Measurements from ENCODE around the gene C14orf39. TPM values are rescaled to one million over a fixed set of nuclear protein-coding genes. Genes with fewer than 3 reads are reported as not detected.
"Not testable (repeated sequence)": the region's sequence is repeated elsewhere in the genome, so short reads cannot be mapped to it uniquely, and the experiment has no call there.

Gene C14orf39
- total RNA-seq, 1 donor from 2014 or later: 7.9 TPM

DNA sequence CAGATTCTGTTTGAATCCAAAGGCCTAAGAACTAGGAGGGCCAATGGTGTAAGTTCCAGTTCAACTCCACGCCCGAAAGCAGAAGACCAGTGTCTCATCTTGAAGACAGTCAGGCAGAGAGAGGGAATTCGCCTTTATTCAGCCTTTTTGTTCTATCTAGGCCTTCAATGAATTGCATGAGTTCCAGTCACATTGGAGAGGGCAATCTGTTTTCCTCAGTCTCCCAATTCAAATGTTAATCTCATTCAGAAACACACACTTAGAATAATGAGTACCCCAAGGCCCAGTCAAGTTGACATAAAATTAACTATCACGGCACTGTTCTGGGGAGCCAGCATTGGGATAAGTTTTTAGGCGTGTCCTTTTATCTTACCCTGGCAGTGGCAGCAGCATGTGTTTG is 65.8 kb downstream of the C14orf39 start:
- intact Hi-C loops (cut with DNase I): no loop called here
- Histone ChIP-seq H3K27me3 (no peaks in the 10 kb centered on the region), H3K36me3 (no peaks in the 10 kb centered on the region), H3K27ac (no peak overlapping the region), H3K4me3 (no peak overlapping the region), H3K9me3 (no peaks in the 10 kb centered on the region), H3K4me1 (no peaks in the 10 kb centered on the region)
- TF ChIP-seq, protein P1, sequence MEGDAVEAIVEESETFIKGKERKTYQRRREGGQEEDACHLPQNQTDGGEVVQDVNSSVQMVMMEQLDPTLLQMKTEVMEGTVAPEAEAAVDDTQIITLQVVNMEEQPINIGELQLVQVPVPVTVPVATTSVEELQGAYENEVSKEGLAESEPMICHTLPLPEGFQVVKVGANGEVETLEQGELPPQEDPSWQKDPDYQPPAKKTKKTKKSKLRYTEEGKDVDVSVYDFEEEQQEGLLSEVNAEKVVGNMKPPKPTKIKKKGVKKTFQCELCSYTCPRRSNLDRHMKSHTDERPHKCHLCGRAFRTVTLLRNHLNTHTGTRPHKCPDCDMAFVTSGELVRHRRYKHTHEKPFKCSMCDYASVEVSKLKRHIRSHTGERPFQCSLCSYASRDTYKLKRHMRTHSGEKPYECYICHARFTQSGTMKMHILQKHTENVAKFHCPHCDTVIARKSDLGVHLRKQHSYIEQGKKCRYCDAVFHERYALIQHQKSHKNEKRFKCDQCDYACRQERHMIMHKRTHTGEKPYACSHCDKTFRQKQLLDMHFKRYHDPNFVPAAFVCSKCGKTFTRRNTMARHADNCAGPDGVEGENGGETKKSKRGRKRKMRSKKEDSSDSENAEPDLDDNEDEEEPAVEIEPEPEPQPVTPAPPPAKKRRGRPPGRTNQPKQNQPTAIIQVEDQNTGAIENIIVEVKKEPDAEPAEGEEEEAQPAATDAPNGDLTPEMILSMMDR (IDR thresholded peaks at IDR 0.05): no peak
- DNase-seq (ENCODE audit: low spot score in 2 of 2): no peak

DNA sequence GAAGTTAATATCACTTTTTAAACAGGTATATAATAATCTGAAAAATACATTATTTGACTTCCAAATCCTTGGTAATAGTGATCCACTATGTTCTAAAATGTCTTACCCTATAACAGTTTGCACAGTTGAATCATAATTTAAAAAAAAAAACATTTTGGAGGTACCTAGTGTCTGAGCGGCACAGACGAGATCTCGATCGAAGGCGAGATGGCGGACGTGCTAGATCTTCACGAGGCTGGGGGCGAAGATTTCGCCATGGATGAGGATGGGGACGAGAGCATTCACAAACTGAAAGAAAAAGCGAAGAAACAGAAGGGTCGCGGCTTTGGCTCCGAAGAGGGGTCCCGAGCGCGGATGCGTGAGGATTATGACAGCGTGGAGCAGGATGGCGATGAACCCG is 88.3 kb downstream of the C14orf39 start:
- H3K36me3 ChIP-seq; H3K4me1 ChIP-seq; DNase-seq (ENCODE audit: low spot score in 2 of 2); H3K4me3 ChIP-seq; H3K9me3 ChIP-seq; intact Hi-C loops (cut with DNase I); H3K27ac ChIP-seq; H3K27me3 ChIP-seq: not testable (repeated sequence)

DNA sequence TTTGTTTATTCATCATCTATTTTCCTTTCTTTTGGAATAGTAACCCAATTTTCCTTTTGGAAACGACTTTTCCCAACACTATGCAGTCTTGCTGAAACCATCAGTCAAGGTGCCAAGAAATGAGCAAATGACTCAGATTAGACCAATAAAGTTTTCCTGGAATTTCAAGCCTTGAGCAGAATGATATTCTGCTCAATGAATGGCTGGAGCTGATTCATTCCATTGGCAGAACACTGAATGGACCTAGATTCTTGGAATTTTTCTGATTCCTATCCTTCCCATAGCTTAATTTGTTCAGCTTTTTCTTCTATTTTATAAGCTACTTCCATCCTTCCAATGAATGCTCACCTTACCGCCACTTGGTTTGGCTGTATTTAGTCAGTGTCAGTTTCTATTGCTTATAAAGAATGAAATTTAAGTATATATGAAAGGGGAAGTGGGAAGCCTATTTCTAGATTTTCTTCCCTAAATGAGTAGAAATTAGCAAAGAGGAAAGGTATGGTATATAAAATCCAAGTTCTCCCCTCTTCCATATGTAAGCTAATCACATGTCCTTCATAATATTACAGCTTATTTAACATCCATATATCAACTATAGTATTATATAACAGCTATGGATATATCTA is 89.0 kb downstream of the C14orf39 start:
- H3K36me3 ChIP-seq: no peaks in the 10 kb centered on the region
- H3K4me3 ChIP-seq: no peak overlapping the region
- H3K27ac ChIP-seq: no peak overlapping the region
- H3K27me3 ChIP-seq: no peaks in the 10 kb centered on the region
- TF ChIP-seq, protein P1 (IDR thresholded peaks at IDR 0.05): no peak
- no peaks in the 10 kb centered on the region for H3K4me1 ChIP-seq
- intact Hi-C loops (cut with DNase I): no loop called here
- H3K9me3 ChIP-seq: peaks cover 0 to 8% of the 10 kb centered on the region in 2 donors
- DNase-seq (ENCODE audit: low spot score in 2 of 2): no peak

Other genes with a start within 250 kb of the C14orf39 start
- gene PPM1A, start 236.8 kb downstream of the C14orf39 start, total RNA-seq: 25.0 TPM
- not detected for gene SIX6, start 23.1 kb upstream of the C14orf39 start, total RNA-seq
- gene SIX1, start 163.4 kb upstream of the C14orf39 start, total RNA-seq: 1.1 TPM
- 1.4 TPM for gene SIX4, start 238.3 kb upstream of the C14orf39 start, total RNA-seq
- 37.5 TPM for gene MNAT1, start 248.7 kb upstream of the C14orf39 start, total RNA-seq

All from ascending aorta (tissue), 2 donors.